Adrenal gland (tissue), 5 donors: Measurements from ENCODE around the gene CDC5L.

Source experiments
- POLR2A ChIP-seq, 2 donors: fragments of 450-650 bp; IDR thresholded peaks; one replicate each; pipeline ENCODE4 v1.6.1; 2017; ENCODE audit warnings: antibody characterized with exemption in 2 of 2, mild to moderate bottlenecking in 2 of 2, moderate library complexity in 1 of 2
- TF ChIP-seq, protein P1 (sequence below), 6 experiments: fragments of 450-650 bp in 4 of 6; fragments of 200-600 bp in 2 of 6; sonication (generic) in 1 of 6; IDR thresholded peaks; 1 replicate in 5 of 6; 2 replicates in 1 of 6; pipeline versions ENCODE4 v1.5.1 to v1.8.0; 2016 to 2021; ENCODE audit warnings: antibody characterized with exemption in 6 of 6, mild to moderate bottlenecking in 2 of 6, moderate library complexity in 1 of 6
- donor health status: DM: no; HTN: no; CAD: no.

- TF ChIP-seq, protein P1, sequence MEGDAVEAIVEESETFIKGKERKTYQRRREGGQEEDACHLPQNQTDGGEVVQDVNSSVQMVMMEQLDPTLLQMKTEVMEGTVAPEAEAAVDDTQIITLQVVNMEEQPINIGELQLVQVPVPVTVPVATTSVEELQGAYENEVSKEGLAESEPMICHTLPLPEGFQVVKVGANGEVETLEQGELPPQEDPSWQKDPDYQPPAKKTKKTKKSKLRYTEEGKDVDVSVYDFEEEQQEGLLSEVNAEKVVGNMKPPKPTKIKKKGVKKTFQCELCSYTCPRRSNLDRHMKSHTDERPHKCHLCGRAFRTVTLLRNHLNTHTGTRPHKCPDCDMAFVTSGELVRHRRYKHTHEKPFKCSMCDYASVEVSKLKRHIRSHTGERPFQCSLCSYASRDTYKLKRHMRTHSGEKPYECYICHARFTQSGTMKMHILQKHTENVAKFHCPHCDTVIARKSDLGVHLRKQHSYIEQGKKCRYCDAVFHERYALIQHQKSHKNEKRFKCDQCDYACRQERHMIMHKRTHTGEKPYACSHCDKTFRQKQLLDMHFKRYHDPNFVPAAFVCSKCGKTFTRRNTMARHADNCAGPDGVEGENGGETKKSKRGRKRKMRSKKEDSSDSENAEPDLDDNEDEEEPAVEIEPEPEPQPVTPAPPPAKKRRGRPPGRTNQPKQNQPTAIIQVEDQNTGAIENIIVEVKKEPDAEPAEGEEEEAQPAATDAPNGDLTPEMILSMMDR (IDR thresholded peaks at IDR 0.05) = no peak
- TF ChIP-seq POLR2A (IDR thresholded peaks at IDR 0.05) = no peak
Observed at GRCh38 chr6:44470746-44471145, 83.2 kb downstream of the CDC5L start.
